Muscle of leg (tissue), 11 donors: Measurements from ENCODE around the gene RAP1A. TPM values are rescaled to one million over a fixed set of nuclear protein-coding genes. Genes with fewer than 3 reads are reported as not detected.
"Not testable (repeated sequence)": the region's sequence is repeated elsewhere in the genome, so short reads cannot be mapped to it uniquely, and the experiment has no call there.

Experiments
- DNase-seq: peaks from one replicate; pipeline ENCODE4 v3.0.0; 2013
- H3K27ac ChIP-seq: one replicate; pipeline ENCODE4 v1.5.1; 2013; ENCODE audit warnings: mild to moderate bottlenecking, low read length, control low read depth
- H3K27me3 ChIP-seq: one replicate; pipeline ENCODE4 v1.6.1; 2013; ENCODE audit warnings: low read length; ENCODE audit not compliant: control insufficient read depth, insufficient read depth
- H3K36me3 ChIP-seq: one replicate; pipeline ENCODE4 v1.6.1; 2013; ENCODE audit warnings: low read length; ENCODE audit not compliant: control insufficient read depth, insufficient read depth
- H3K4me1 ChIP-seq: one replicate; pipeline ENCODE4 v1.6.1; 2013; ENCODE audit warnings: low read length; ENCODE audit not compliant: control insufficient read depth, insufficient read depth
- H3K4me3 ChIP-seq: one replicate; pipeline ENCODE4 v1.5.1; 2013; ENCODE audit warnings: low read length, control low read depth
- H3K9me3 ChIP-seq: replicated peaks from 2 replicates; pipeline ENCODE4 v1.6.1; 2013; ENCODE audit warnings: low read depth, low read length; ENCODE audit not compliant: control insufficient read depth
- WGBS: methylation state at CpG from one replicate; pipeline ENCODE4 v1.1.5; 2013; ENCODE audit warnings: missing lambda C conversion rate; ENCODE audit not compliant: insufficient coverage; 5-methylcytosine and 5-hydroxymethylcytosine counted together
- polyA plus RNA-seq, 8 donors: library from polyadenylated mRNA; unstranded; fragments of 120-200 nt; gene quantifications; one replicate each; pipeline versions ENCODE4 v1.2.1 to v1.2.3, GENCODE V29; 2013; ENCODE audit warnings: inconsistent platforms in 1 of 8, low replicate concordance in 1 of 8; ENCODE audit not compliant: insufficient read length in 8 of 8, insufficient read depth in 1 of 8
- total RNA-seq: library from RNA; stranded (reverse); fragments of 120-200 nt; gene quantifications from one replicate; pipeline ENCODE4 v1.2.4, GENCODE V29; 2013

Gene RAP1A
- total and polyA plus RNA-seq, 9 donors, result 19.6 to 59.3 (median 49.3) TPM

GRCh38 chr1:111738436-111739193 is 119.0 kb downstream of the RAP1A start:
- Histone ChIP-seq H3K9me3 (no peaks in the 10 kb centered on the region), H3K27ac (peak overlapping the region; percentile 97), H3K36me3 (peaks cover 6% of the 10 kb centered on the region), H3K4me1 (peaks cover 72% of the 10 kb centered on the region), H3K4me3 (peak overlapping the region; percentile 89), H3K27me3 (peaks cover 11% of the 10 kb centered on the region)
- WGBS, result 0% methylated on average over 59 of the region's 61 CpGs
- peak; percentile 91 for DNase-seq

DNA sequence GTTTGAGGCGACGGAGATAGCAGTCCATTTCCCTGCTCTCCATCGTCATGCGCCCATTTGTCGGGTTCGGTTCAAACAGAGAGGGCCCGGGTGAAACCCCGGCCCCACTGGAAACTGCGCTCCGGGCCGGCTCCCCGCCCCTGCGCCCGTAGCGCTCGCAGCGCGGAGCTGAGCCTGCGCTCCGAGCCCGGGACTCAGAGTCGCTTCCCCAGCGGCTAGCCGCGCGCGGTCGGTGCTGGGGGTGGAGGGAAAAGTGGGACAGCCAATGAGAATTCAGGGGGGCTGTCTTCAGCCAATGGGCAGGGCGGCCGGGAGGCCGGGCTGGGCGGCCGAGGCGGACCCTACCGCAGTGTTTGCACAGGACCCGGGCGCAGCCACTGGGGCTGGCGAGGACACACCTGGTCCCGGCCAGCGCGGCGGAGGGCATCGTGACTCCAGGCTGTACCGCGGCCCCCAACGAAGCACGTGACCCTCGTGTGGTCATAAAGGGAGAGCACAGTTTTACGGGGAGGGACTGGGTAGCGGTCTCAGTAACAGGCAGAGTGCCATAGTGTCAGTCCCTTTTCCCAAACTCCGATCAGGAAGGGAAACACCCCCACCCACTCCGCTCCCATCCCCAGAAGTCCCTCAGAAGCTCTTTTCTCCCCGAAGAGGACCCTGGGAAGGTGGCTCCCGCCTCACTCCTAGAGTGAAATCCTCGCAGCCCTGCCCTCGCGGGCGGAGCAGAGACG is 119.8 kb downstream of the RAP1A start, which contains the start of gene INKA2:
INKA2 (minus strand) TSS at position 202 of the 731 bp plus-strand sequence; CDS start at position 49, 153 bp downstream.
- Histone ChIP-seq H3K9me3 (no peaks in the 10 kb centered on the region), H3K4me1 (peaks cover 69% of the 10 kb centered on the region), H3K27me3 (peaks cover 11% of the 10 kb centered on the region), H3K36me3 (peaks cover 6% of the 10 kb centered on the region), H3K4me3 (peak within 1 kb of the TSS; percentile 89), H3K27ac (peak within 1 kb of the TSS; percentile 97)
- under 1% methylated on average over 56 of the region's 59 CpGs for WGBS
- DNase-seq, result peak; percentile 95

- peaks cover 11% of the 10 kb centered on the region for H3K27me3 ChIP-seq
- H3K4me3 ChIP-seq, result peak overlapping the region; percentile 89
- H3K27ac ChIP-seq, result peak overlapping the region; percentile 97
- no peaks in the 10 kb centered on the region for H3K9me3 ChIP-seq
- peaks cover 6% of the 10 kb centered on the region for H3K36me3 ChIP-seq
- WGBS, result 1% methylated on average over 54 of the region's 63 CpGs
- DNase-seq, result peak; percentile 74
- H3K4me1 ChIP-seq, result peaks cover 63% of the 10 kb centered on the region
These were observed 120.6 kb downstream of the RAP1A start for GRCh38 chr1:111739925-111740765.

DNA sequence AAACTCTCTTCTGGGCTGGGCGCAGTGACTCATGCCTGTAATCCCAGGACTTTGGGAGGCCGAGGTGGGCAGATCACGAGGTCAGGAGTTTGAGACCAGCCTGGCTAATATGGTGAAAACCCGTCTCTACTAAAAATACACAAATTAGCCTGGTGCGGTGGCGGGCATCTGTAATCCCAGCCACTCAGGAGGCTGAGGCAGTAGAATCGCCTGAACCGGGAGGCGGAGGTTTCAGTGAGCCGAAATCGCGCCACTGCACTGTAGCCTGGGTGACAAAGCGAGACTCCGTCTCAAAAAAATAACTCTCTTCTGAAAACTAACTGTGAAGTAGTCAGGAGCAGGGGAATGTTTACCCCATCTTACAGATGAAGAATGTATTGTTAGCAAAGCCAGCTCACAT is 122.7 kb downstream of the RAP1A start:
- Histone ChIP-seq H3K27me3 (peaks cover 11% of the 10 kb centered on the region), H3K4me1 (peaks cover 59% of the 10 kb centered on the region)
- 93% methylated on average over 3 of the region's 14 CpGs for WGBS
- not testable (repeated sequence) for H3K27ac ChIP-seq, H3K4me3 ChIP-seq, H3K9me3 ChIP-seq, DNase-seq, H3K36me3 ChIP-seq

- 80% methylated on average over 2 of the region's 5 CpGs for whole genome bisulfite sequencing
- no peak for DNase-seq
- H3K9me3 ChIP-seq, result no peaks in the 10 kb centered on the region
- peaks cover 52% of the 10 kb centered on the region for H3K4me1 ChIP-seq
- H3K27me3 ChIP-seq, result peaks cover 11% of the 10 kb centered on the region
- no peaks in the 10 kb centered on the region for H3K36me3 ChIP-seq
- no peak overlapping the region for H3K4me3 ChIP-seq
- no peak overlapping the region for H3K27ac ChIP-seq
These were observed 123.5 kb downstream of the RAP1A start for GRCh38 chr1:111742938-111743549.

GRCh38 chr1:111743679-111744101 is 124.1 kb downstream of the RAP1A start:
- Histone ChIP-seq H3K27ac (no peak overlapping the region), H3K4me1 (peaks cover 48% of the 10 kb centered on the region), H3K9me3 (no peaks in the 10 kb centered on the region), H3K27me3 (peaks cover 11% of the 10 kb centered on the region), H3K4me3 (no peak overlapping the region), H3K36me3 (no peaks in the 10 kb centered on the region)
- no peak for DNase-seq
- no CpG with 5 or more reads among the region's 3 CpGs for WGBS

GRCh38 chr1:111745675-111746613 is 126.4 kb downstream of the RAP1A start:
- H3K27ac ChIP-seq, result peak overlapping the region; percentile 35
- no peaks in the 10 kb centered on the region for H3K9me3 ChIP-seq
- no peaks in the 10 kb centered on the region for H3K36me3 ChIP-seq
- 80% methylated on average over 3 of the region's 9 CpGs for WGBS
- H3K4me3 ChIP-seq, result no peak overlapping the region
- peaks cover 36% of the 10 kb centered on the region for H3K4me1 ChIP-seq
- H3K27me3 ChIP-seq, result peaks cover 8% of the 10 kb centered on the region
- peak; percentile 64 for DNase-seq

DNA sequence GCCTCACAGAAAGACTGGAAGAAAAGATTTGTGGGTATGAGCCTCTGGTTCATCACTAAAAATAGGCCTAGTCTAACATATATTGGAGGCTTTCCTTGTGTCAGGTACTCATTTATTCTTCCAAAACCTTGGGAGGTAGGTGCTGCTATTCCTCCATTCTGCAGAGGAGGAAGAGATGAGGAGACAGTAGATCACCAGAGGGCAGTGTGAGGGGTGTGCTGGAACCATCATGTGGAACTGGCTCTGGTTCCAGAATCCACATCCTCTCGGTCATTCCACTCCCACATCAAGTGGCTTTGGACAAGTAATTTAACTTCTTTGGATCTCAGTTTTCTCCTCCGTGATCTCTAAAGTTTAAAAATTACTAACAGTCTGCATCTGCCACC is 127.0 kb downstream of the RAP1A start:
- Histone ChIP-seq H3K4me3 (no peak overlapping the region), H3K36me3 (no peaks in the 10 kb centered on the region), H3K4me1 (peaks cover 30% of the 10 kb centered on the region), H3K27ac (no peak overlapping the region), H3K27me3 (peaks cover 2% of the 10 kb centered on the region), H3K9me3 (no peaks in the 10 kb centered on the region)
- 68% methylated on average over 2 of the region's 2 CpGs for WGBS
- no peak for DNase-seq

GRCh38 chr1:111747282-111747734 is 127.7 kb downstream of the RAP1A start:
- Histone ChIP-seq H3K9me3 (no peaks in the 10 kb centered on the region), H3K27me3 (no peaks in the 10 kb centered on the region), H3K4me1 (peaks cover 30% of the 10 kb centered on the region), H3K36me3 (no peaks in the 10 kb centered on the region), H3K4me3 (no peak overlapping the region), H3K27ac (no peak overlapping the region)
- WGBS, result 20% methylated on average over 1 of the region's 3 CpGs
- peak; percentile 60 for DNase-seq
